Activated CD4-positive, CD25-positive, alpha-beta regulatory T cell (primary cell): ENCODE data around the gene B9D1.

ENCODE experiments used
- DNase-seq, 4 experiments: peaks; one replicate each; lab custom pipeline; 2025; lab: John Stamatoyannopoulos, UW

Gene B9D1

GRCh38 chr17:19362277-19363113 lies at the start of gene B9D1:
Gene B9D1 (minus strand): TSS chr17:19362723. CDS start chr17:19362569, 154 bp downstream.
- DNase-seq, result peak; percentile 87 to 93 (median 90)

- DNase-seq, result no peak
Measured at GRCh38 chr17:19411631-19412030, 49.1 kb upstream of the B9D1 start.

GRCh38 chr17:19410875-19411620 lies 48.5 kb upstream of the B9D1 start, which contains the start of gene RNF112:
Gene RNF112 (plus strand): TSS chr17:19411232. CDS start chr17:19411409, 177 bp downstream.
- DNase-seq, result no peak

GRCh38 chr17:19410091-19410490 lies 47.6 kb upstream of the B9D1 start:
- DNase-seq, result no peak

GRCh38 chr17:19409509-19409908 lies 47.0 kb upstream of the B9D1 start:
- no peak for DNase-seq

GRCh38 chr17:19409066-19409465 lies 46.5 kb upstream of the B9D1 start:
- no peak for DNase-seq

- DNase-seq, result no peak
Measured at GRCh38 chr17:19408346-19408710, 45.8 kb upstream of the B9D1 start.

GRCh38 chr17:19407601-19408345 lies 45.2 kb upstream of the B9D1 start:
- DNase-seq, result no peak

- no peak for DNase-seq
Measured at GRCh38 chr17:19405114-19405513, 42.6 kb upstream of the B9D1 start.

GRCh38 chr17:19404264-19404663 lies 41.7 kb upstream of the B9D1 start:
- DNase-seq, result no peak

- no peak for DNase-seq
Measured at GRCh38 chr17:19403021-19403420, 40.5 kb upstream of the B9D1 start.

GRCh38 chr17:19402171-19402570 lies 39.6 kb upstream of the B9D1 start:
- DNase-seq, result no peak

GRCh38 chr17:19401321-19402010 lies 38.9 kb upstream of the B9D1 start:
- DNase-seq, result no peak

GRCh38 chr17:19399750-19400450 lies 37.4 kb upstream of the B9D1 start:
- DNase-seq, result no peak

GRCh38 chr17:19398301-19399181 lies 36.0 kb upstream of the B9D1 start:
- no peak for DNase-seq

- DNase-seq, result no peak
Measured at GRCh38 chr17:19397556-19398041, 35.1 kb upstream of the B9D1 start.

GRCh38 chr17:19392303-19392702 lies 29.8 kb upstream of the B9D1 start:
- no peak for DNase-seq

GRCh38 chr17:19391432-19391831 lies 28.9 kb upstream of the B9D1 start:
- no peak for DNase-seq

GRCh38 chr17:19390951-19391350 lies 28.4 kb upstream of the B9D1 start:
- no peak for DNase-seq
